Activated naive CD4-positive, alpha-beta T cell treated with Interleukin-2 at 50 U/mL for 16 hours (primary cell): Measurements from ENCODE around the gene TPST1.
"Not testable (repeated sequence)": the region's sequence is repeated elsewhere in the genome, so short reads cannot be mapped to it uniquely, and the experiment has no call there.

Experiments
- DNase-seq: peaks from one replicate; pipeline ENCODE4 v3.0.0-alpha.2; 2020

TPST1 gene

DNA sequence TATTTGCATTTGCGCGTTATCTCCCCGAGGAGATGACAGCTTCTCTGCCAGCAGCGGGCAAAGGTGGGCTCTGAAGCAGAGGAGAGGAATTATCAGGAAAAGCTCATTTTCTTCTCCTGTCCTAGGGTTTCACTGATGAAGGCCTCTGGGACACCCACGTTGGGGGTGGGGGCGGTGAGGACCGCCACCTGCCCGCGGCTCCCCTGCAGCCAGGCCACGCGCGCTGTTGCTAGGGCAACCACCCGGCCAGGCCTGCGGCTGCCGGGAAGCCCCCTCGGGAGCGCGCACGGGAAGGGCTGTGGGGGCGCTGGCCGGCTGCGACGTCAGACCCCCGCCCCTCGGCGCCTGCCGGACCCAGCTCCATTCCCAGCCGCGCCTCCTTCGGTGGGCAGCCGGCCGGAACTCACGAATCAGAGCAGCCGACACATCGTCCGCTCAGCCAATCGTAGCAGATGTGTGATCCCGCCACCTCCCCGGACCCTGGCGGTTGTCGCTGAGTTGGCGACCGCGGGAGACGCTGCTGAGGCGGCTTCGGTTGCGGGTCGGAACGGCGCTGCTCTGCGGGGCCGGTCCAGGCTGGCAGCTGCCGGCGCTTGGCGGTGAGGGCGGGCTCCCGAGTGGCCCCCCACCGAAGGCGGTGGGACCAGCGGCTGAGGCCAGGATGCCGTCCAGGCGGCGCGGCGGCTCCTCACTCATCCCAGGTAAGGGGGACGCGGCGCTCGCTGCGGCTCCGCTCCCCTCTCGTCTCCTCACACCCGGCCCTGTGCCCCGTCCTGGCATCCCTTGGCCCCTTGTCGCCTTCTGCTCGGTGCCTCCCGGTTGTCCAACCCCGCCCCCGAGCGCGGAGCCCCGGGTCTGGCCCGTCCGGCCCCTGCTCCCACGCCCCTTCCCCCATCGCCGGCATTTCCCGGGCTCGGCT, at the start of gene TPST1:
Gene TPST1 (plus strand): TSS at position 513 of the 919 bp plus-strand sequence. CDS start 35,092 bp downstream, outside the sequence.
- DNase-seq = peak; percentile 75

DNA sequence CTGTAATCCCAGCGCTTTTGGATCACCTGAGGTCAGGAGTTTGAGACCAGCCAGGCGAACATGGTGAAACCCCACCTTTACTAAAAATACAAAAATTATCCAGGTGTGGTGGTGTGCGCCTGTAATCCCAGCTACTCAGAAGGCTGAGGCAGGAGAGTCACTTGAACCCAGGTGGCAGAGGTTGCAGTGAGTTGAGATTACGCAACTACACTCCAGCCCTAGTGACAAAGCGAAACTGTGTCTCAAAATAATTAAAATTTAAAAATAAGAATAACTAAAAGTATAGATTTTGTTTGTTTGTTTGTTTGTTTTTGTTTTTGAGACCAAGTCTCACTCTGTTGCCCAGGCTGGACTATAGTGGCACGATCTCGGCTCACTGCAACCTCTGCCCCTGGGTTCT, 49.1 kb upstream of the TPST1 start:
- not testable (repeated sequence) for DNase-seq

DNA sequence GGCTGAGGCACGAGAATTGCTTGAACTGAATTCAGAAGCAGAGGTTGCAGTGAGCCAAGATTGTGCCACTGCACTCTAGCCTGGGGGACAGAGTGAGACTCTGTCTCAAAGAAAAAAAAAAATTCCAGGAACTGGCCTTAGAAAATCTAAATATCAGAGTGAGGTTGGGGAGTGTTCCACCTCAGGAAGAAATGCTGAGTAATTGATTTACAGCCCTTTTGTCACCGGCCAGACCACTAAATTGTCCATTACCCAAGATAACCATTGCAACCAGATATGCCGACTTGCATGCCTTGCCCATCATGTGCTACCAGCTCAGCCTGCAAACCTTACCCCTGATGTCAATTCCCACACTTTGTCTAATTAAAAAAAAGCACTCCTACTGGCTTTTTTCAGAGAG, 48.1 kb upstream of the TPST1 start:
- no peak for DNase-seq

DNA sequence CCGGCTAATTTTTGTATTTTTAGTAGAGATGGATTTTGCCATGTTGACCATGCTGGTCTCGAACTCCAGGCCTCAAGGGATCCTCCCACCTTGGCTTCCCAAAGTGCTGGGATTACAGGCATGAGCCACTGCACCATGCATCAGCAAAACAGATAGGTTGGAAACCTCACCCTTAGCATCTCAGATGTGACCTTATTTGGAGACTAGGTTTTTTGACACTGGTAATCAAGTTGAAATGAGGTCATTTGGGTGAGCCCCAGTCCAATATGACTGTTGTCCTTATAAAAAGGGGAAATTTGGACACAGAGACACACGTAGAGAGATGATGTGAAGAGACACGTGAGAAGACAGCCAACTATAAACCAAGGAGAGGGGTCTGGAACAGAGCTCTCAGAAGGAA, 42.5 kb upstream of the TPST1 start:
- no peak for DNase-seq

DNA sequence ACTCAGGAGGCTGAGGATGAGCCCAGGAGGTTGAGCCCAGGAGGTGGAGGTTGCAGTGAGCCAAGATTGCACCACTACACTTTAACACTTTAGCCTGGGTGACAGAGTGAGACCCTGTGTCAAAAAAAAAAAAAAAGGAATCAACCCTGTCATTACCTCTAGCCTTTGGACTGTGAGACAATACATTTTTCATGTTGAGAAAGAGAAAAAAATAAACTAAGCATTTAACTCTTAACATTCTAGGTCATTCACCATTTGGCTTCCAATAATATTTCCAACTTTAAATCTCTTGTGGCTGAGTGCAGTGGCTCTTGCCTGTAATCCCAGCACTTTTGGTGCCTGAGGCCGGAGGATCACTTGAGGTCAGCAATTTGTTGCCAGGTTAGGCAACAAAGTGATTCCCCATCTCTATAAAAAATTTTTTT, 41.9 kb upstream of the TPST1 start:
- no peak for DNase-seq

DNA sequence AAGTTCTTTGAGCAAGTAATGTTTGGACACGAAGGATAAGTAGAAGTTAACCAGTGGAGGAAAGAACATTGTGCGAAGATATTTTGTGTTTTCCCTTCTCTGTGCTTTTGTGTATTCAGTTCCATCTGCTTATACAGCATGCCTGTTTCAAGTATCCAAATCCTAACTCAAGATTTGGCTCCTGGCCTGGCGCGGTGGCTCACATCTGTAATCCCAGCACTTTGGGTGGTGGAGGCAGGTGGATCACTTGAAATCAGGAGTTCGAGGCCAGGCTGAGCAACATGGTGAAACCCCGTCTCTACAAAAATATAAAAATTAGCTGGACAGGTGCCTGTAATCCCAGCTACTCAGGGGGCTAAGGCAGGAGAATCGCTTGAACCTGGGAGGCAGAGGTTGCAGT, 40.8 kb upstream of the TPST1 start:
- no peak for DNase-seq

DNA sequence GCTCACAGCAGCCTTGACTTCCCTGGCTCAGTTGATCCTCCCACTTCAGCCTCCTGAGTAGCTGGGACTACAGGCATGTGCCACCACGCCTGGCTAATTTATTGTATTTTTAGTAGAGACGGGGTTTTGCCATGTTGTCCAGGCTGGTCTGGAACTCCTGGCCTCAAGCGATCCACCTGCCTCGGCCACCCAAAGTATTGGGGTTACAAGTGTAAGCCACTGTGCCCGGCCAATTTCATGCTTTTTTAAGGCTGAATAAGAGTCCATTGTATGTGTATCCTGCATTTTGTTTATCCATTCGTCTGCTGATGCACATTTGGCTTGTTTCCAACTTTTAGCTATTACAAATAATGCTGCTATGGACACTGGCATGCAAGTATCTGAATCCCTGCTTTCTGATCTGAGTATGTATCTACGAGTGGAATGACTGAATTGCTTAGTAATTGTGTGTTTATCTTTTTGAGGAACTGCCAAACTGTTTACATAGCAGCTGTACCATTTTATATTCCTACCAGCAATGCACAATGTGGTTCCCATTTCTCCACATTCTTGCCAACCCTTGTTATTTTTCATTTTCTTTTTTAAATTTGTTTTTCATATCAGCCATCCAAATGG, 37.3 kb upstream of the TPST1 start:
- no peak for DNase-seq

DNA sequence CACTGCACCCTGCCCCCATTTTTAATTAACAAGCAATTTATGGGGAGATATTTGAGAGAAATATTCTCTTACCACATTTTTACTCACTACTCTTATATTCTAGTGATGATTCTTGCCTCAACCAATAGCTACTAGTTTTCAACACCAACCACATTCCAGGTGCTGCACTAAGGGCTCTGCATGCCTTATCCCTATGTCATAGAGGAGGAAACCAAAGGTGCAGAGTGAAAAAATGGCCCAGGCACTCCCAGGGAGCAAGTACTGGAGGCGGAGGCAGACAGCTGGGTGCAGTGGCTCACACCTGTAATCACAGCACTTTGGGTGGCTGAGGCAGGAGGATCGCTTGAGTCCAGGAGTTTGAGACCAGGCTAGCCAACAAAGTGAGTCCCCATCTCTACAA, 35.5 kb upstream of the TPST1 start:
- no peak for DNase-seq

DNA sequence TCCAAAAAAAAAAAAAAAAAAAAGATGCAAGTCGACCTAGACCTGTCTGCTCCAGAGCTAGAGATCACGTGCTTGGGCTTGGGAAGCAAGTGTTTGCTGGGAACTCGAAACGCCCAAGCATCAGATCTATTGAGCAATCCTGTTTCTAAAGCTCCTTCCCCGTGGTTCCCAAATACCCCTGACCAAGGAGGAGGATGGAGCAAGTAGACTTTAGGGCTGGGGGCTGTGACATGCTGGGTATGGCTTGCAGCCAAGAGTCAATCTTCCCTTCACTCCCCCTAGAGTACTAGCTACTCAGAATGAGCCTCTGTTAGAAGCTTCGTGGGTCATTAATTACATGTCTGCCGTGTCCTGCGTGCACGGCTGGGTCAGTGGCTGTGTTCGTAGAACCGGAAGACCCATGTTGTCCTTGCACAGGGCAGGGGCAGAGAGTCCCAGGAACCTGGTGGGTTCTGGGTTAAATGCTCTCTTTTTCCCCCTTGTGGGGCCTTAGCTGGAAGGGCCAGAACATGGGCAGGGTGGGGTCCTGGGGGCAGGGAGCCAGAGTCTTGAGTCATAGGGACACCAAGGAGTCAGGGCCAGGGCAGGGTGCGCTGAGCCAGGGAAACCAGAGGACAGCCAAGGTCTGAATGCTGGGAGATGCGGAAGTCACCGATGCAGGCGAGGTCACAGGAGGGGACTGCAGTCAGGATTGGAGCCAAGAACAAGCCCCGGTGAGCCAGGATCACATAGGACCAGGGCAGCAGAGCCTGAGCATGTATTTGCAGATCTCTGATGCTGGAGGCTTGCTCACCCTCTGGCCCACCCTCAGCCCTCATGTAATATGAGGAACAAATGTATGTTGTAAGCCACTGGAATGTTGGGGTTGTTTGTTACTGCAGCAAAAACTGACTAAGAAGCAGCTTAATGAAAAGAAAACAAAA, 34.6 kb upstream of the TPST1 start:
- DNase-seq = no peak

DNA sequence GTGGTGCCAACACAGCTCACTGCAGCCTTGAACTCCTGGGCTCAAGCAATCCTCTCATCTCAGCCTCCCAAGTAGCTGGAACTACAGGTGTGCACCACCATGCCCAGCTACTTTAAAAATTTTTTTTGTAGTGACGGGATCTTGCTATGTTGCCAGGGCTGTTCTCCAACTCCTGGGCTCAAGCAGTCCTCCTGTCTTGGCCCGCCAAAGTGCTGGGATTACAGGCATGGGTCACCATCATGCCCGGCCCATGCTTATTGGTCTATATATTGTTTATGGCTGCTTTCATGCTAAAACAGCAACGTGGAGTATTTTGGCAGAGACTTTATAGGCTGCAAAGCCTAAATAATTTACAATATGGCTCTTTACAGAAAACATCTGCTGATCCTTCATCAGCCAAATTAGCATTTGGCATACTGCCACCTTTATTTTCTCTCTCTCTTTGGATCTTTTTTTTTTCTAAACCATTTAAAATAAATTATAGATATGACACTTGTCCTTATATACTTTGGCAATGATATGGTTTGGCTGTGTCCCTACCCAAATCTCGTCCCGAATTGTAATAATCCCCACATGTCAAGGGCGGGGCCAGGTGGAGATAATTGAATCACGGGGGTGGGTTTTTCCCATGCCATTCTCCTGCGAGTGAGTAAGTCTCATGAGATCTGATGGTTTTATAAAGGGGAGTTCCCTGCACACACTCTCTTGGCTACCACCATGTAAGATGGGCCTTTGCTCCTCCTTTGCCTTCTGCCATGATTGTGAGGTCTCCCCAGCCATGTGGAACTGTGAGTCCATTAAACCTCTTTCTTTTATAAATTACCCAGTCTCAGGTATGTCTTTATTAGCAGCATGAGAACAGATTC, 32.4 kb upstream of the TPST1 start:
- not testable (repeated sequence) for DNase-seq

DNA sequence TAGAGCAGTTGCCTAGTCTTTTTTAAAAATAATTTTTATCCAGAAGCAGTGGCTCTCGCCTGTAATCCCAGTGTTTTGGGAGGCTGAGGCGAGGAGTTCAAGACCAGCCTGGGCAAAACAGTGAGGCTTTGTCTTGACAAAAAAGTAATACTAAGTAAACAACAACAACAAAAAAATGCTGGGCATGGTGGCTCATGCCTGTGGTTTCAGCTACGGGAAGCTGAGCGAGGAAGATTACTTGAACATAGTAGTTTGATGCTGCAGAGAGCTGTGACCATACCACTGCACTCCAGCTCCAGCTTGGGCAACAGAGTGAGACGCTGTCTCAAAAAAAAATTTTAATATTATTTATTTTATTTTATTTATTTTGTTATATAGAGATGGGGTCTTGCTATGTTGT, 31.3 kb upstream of the TPST1 start:
- no peak for DNase-seq

DNA sequence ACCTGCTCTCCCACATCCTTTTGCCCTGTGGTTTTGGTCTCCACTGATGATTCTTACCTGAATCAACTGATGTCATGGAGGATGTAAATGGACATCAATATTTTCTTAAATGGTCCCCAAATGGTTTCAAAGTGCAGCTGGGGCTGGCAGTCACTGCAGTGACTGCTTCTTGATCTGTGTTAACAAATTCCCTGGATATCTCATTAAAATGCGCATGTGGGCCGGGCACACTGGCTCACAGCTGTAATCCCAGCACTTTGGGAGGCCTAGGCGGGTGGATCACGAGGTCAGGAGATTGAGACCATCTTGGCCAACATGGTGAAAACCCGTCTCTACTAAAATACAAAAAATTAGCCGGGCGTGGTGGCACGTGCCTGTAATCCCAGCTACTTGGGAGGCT, 30.1 kb upstream of the TPST1 start:
- DNase-seq = not testable (repeated sequence)

DNA sequence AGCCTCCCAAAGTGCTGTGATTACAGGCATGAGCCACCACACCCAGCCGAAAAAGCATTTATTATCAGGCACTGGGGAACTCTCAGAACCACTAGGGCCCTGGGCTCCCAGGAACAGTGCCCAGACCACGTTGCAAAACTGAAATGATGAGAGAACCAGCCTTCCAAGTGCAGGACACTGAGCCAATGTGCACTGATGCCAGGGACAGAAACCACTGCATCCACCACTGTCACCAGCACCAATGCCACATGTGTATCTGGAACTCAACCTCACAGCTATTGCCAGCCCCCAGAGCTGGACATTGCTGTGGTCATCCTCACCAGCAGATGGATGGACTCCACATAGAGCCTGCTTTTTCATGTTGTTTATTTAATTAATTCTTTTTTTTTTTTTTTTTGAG, 28.2 kb upstream of the TPST1 start:
- no peak for DNase-seq

DNA sequence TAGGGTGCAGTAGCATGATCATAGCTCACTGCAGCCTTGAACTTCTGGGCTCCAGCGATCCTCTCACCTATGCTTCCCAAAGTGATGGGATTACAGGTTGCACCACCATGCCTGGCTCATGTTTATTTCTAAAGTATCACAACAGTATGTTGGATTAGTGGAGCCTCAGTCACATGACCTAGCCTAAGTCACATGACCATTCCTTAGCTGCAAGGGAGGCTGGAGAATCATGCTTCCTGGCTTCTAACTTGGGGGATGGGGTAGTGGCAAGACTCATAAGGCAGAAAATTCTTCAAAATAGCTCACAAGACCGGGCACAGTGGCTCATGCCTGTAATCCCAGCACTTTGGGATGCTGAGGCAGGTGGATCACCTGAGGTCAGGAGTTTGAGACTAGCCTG, 26.9 kb upstream of the TPST1 start:
- DNase-seq = no peak

DNA sequence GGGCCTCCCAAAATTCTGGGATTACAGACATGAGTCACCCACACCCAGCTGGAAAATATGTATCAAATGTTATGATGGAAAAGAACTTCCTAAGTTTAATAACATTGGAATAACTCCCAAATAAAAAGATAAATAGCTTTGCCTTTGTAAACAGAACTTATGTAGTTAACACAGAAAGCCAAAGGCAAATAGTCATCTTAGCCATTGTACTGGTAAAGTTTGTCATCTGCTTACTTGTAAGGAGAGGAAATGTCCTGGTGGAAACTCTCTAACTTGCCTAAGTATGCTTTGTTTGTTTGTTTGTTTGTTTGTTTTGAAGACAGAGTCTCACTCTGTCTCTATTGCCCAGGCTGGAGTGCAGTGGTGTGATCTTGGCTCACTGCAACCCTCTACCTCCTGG, 23.8 kb upstream of the TPST1 start:
- DNase-seq = no peak

DNA sequence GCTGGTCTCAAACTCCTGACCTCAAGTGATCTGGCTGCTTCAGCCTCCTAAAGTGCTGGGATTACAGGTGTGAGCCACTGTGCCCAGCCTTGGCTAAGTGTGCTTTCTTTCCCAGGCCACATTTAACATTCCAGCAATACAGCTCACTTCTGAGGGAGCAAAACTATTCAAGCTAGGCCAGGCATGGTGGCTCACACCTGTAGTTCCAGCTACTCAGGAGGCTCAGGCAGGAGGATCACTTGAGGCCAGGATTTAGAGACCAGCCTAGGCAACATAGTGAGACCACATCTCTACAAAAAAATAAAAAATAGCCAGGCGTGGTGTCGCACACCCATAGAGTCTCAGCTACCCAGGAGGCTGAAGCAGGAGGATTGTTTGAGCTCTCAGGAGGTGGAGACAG, 23.3 kb upstream of the TPST1 start:
- no peak for DNase-seq

DNA sequence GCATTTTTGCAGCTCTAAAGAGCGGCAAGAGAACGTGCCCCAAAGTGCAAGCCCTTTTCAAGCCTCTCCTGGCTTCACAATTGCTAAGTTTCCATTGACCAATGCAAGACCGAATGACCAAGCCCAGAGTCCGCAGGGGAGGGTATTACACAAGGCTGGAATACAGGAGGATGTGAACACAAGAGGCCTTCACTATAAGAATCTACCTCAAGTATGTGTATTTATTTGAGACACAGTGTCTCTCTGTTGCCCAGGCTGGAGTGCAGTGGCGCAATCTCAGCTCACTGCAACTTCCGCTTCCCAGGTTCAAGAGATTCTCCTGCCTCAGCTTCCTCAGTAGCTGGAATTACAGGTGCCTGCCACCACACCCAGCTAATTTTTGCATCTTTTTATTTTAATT, 22.2 kb upstream of the TPST1 start:
- DNase-seq = no peak

DNA sequence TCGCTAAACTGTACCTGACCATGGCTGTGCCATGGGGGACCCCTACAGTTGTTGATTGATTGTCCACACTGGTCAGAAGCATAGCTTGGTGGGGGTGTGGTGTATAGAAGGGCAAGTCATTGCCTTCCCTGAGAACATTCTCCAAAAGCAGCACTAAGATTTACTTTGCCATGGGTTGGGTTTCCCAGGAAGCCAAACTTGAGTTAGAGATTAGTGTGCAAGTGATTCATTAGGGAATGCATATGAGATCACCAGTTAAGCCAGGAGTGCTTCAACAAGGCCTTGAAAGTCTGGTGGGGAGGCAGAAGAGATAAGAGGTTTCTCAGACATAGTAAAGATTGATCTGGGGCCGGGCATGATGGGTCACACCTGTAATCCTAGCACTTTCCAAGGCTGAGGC, 21.4 kb upstream of the TPST1 start:
- no peak for DNase-seq

DNA sequence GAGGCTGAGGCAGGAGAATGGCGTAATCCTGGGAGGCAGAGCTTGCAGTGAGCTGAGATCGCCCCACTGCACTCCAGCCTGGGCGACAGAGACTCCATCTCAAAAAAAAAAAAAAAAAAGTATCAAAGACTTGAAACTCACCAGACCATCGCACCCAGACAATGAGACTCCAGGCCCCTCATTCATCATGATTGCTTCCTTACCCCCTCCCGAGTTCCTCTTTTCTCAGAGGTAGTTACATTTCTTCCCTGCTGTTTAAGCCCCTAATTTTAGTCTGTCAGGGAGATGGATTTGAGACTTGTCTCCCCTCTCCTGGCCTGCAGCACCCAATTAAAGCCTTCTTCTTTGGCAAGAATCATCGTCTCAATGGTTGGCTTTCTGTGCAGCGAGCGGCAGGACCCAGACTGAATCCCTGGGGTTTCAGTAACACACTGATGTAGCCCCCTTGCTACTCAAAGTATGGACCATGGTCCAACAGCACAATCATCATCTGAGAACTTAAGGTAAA, 19.4 kb upstream of the TPST1 start:
- no peak for DNase-seq

DNA sequence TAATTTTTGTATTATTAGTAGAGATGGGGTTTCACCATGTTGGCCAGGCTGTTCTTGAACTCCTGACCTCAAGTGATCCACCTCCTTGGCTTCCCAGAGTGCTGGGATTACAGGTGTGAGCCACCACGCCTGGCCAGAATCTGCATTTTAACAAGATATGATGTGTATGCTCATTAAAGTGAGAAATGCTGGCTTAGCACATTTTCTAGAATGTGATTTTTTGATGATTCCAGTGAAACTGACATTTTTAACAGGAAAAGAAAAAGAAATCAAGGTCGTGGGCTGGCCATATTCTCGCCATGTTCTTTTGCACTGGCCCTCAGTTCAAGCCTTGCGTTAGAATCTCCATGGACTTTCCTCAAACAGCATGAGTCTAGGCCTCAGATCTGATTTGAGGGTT, 18.1 kb upstream of the TPST1 start:
- DNase-seq = no peak

DNA sequence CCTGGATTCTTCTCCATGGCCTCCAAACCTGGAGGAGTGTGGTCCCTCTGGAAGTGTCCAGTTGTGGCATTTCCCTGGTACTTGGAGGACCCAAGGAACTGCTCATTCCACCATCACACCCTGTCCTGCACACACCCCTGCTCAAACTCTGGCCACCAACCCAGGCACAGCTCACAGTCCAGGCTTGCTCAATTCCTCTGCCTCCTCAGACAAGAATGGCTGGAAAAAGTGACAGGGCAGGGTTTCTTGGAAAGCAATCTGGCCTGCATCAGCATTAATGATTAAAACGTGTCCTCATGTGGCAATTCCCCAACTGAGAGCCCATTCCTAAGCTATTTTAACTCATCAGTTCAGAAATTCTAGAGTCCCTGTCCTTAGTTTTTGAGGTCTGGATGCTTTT, 17.2 kb upstream of the TPST1 start:
- no peak for DNase-seq

DNA sequence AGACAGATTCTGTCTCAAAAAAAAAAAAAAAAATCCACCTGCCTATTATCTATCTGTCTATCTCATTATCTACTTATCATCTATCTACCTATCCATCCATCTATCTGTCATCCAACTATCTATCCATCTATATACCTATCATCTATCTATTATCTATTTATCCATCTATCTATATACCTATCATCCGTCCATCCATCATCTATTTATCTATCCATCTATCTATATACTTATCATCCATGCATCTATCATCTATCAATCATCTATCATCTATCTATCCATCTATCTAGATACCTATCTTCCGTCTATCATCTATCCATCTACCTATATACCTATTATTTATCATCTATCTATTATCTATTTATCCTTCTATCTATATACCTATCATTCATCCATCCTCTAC, 16.5 kb upstream of the TPST1 start:
- no peak for DNase-seq
